ENCODE results near the gene AAK1.
"Not testable (repeated sequence)": the region's sequence is repeated elsewhere in the genome, so short reads cannot be mapped to it uniquely, and the experiment has no call there.

AAK1 gene

DNA sequence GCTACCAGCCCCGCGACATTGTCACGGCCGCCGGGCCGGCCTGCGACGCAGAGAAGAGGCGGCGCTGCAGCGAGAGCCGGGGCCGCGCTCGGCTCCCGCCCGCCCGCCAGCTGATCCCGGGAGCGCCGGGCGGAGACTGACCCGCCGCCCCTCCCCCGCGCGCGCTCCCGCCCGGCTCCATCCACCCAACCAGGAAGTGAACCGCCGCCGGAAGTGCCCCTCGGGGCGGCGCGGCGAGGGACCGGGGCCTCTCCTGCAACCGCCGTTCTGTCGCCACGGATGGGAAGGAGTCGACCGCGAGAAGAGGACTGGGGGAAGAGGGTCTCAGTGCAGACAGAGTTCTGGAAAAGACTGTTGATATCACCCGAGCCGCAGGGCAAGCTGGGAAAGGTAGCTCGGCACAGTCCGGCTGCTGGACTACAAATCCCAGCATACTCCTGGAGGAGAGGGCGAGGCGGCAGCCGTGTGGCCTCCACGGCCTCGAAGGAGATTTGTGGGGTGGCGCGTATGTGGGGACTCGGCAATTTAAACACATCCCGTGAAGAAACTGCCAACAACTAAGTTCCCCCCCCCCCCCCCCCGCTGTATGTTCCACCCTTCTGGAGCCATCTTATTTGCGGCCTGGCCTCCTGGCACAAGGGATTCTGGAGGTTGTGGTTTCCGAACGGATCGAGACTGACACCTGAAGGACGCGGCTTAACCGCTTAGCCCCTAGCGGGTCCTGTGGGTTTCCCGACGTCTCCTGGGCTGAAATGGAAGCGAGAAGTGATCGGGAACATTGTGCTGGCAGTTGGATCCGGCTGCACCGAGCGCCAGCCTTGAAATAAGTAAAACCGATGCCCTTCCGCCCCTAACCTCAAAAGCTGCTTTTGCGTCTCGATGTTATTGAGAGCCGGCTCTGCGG is at the start of gene AAK1:
AAK1 (minus strand) TSS at position 138 of the 904 bp plus-strand sequence. CDS start 699 bp downstream, outside the sequence.
- DNase-seq: peak; percentile 42

DNA sequence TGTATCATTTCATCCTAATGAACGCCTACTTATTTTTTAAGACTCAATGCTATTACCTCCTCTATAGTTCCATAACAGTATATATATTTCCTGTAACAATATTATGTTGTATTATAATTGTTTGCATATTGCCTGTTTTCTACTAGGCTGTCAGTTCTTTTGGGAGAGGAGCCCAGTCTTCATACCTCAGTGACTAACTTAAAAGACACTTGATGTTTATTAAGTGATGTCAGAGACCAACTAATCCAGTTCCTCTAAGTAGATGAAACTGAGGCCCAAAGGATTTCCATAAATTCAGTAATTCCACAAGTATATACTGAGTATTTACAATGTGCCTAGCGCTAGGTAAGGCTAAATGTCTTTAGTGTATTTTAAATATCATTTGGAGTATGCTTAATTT is 48.9 kb upstream of the AAK1 start:
- DNase-seq: no peak

DNA sequence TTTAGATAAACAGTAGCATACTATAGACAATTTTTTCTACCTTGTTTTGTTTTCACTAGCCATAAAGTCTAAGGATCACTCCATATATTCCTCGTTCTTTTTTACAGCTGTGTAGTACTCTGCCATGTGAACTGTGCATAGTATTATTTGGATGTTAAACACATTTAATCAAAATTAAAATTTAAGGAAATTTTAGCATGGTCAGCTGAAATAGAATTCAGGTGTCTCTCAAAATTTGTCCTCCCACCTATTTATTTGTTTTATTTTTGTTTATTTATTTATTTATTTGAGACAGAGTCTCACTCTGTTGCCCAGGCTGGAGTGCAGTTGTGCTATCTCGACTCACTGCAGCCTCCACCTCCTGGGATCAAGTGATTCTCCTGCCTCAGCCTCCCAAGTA is 46.4 kb upstream of the AAK1 start:
- DNase-seq: no peak

DNA sequence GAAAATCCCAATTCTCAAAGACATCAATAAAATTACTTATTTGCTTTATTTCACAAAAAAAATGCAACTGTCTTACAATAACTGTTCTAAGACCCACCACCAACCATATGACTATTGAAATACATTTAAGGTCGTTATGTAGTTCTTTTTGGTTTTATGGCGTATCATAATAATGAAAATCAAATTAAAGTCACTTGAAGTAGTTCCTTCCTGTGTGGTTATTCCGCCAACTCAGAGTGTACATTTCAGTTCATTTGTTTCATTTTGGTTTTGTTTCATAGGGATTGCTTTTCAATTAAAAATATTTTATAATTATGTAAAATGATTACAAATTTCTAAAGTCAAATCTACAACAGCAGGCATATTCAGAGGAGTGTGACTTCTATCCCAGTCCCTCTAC is 45.9 kb upstream of the AAK1 start:
- no peak for DNase-seq

DNA sequence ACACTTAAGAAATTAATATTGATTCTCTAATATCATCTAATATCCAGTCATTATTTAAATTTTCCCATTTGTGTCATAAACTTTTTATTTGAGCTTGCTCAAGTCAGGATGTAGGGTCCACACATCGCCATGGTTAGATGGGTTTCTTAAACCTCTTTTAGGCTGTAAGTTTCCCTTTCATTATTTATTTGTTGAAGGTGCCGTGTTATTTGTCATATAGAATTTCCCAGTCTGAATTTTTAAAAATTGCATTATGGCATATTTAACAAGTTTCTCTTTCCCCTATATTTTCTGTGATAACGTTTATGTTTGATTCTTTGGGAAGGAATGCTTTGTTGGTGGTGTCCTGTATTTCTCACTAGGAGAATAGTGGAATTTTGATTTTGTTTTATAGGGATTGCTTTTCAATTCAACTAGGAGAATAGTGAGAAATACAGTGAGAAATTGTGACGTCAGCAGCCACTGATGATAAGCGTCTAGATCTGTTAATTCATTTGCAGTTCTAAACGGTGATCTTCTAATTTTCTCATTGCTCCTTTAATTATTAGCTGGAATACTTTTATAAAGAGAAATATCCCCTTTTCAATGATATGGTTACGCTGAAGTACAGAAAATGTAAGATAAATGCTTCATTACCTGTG is 44.6 kb upstream of the AAK1 start:
- DNase-seq: no peak

DNA sequence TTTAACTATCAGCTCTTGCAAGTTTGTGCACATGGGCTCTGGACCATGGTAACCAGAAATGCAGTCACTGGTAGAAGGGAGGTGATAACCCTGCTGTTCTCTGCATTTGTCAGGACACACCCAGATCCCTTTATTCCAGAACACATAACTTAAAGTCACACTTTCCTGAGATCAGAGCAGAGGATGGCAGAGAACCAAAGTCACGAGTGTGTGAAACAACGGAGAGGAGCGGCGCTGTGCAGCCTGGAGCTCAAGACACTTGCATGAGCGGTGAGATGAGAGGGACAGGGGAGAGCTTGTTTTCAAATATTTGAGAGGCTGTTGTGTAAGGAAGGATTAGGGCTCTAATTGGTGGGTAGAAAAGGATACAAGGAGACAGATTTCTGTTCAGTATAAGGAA is 43.3 kb upstream of the AAK1 start:
- DNase-seq: no peak

DNA sequence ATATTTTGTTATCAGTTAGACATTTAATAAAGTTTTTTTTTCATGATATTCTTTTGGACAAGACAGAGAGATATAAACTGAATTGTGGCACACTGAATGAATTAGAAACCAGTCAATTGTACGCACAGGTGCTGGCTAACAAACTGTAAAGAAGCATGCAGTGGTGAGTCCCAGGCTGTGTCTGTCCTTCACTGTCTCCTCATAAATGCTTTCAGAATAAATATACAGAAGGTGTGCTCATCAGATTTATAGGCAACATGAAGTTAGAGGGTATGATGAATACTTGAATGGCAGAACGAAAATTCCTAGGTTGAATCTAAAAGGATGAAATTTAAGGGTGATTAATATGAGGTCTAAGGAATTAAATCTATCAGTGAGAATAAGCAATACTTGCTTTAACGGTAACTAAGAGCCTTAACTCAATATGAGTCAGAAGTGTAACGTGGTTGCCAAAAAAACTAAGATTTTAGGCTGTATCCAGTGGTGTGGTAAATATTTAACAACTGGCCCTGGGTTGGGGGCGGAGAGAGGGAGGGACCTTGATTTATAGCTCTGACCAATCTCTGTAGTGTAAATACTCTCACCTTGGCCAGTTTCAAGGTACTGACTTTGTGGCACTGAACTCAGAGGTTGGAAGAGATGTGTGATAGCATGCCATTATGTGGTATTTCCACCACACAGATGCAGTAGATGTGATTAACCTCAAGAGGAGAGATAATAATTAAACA is 41.9 kb upstream of the AAK1 start:
- DNase-seq: no peak

DNA sequence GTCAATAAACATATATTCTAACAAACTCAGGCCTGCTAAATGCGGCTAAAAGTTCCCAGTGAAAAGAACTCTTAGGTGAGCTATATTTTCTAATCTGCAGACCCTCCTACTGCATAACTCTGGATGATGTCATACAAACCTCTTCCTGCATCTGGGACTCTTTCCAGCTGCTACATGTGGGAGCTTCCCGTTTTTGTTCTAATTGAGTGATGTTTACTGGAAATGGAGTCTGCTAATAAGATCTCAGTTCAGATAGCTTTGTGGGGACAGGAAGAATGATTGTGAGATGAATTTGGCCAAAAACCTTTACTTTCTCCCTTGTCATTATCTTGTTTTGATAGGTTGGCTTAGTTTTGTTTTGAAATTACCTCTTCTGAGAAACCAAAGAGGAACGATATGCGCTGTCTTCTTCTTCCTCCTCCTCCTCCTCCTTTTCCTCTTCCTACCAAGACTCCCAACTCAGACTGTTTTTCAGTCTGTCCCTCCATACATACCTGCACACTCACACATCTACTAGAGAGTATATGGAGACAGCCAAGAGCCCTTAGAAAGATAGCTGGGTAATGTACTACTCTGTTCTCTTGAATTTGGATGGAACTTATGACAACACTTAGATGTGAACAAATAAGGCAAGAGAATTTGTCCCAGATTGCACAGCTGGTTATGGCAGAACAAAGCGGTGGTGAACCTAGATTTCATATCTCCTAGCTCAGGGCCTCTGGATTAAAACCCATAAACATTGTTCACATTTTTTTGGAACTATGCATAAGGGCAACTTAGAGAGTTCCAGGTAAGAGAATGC is 39.8 kb upstream of the AAK1 start:
- no peak for DNase-seq

DNA sequence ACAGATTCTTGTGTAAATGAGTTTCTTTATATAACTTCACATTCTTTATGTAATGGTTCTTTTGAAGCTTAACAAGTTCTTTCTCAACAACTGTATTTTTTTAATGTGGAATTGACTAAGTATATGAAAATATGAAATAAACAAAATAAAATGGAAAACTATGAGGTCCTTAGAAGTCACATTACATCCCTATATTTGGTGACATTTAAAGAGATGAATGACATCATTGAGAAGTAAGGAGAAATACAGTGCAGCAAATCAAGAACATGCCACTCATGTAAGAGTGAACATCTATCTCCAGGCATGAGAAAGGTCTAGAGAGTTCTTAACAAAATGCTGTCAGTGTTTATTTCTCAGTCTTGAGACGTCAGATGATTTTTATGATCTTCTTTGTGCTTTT is 39.0 kb upstream of the AAK1 start:
- no peak for DNase-seq

DNA sequence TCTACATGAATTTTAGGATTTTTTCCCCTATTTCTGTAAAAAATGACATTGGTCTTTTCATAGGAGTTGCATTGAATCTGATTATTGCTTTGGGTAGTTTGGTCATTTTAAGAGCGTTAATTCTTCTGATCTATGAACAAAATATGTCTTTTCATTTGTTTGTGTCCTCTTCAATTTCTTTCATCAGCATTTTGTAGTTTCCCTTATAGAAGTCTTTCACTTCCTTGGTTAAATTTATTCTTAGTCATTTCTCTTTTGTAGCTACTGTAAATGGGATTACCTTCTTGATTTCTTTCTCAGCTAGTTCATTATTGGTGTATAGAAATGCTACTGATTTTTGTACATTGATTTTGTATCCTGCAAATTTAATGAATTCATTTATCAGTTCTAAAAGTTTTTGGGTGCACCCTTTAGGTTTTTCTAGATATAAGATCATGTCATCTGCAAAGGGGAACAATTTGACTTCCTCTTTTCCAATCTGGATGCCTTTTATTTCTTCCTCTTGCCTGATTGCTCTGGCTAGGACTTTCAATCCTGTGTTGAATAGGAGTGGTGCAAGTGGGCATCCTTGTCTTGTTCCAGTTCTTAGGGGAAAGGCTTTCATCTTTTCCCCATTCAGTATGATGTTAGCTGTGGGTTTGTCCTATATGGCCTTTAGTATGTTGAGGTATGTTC is 36.6 kb upstream of the AAK1 start:
- no peak for DNase-seq

DNA sequence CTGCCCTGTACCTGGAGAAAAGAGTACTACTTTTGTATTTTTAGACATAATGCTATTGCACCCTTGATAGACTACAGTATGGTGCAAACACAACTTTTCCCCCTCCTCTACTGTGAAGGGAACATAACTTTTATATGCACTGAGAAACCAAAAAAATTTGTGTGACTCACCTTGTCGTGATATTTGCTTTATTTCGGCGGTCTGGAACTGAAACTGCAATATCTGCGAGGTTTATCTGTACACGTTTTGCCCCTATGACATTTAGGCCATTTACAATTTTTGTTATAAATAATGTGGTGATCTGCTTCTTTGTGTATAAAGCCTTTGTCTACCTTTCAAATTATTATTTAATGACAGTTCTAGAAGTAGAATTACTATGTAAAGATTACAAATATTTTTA is 34.4 kb upstream of the AAK1 start:
- DNase-seq: no peak

DNA sequence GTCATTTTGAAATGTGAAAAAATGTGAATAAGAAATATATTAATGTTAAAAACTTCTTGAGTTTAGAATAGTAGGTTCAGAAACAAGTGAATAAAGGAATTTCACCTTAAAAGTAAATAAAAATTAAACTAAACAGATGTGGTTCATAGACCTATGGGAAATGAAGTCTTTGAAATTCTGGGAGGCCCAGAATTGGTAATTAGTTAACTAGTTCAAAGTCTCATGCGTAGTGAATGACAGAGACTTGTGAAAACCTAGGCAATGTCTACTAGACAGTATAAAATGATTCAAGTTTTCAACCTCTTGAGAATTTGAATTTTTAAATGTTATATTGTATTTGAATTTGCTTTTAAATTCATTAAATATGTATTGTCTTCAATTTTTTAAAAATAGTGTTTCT is 32.6 kb upstream of the AAK1 start:
- no peak for DNase-seq

DNA sequence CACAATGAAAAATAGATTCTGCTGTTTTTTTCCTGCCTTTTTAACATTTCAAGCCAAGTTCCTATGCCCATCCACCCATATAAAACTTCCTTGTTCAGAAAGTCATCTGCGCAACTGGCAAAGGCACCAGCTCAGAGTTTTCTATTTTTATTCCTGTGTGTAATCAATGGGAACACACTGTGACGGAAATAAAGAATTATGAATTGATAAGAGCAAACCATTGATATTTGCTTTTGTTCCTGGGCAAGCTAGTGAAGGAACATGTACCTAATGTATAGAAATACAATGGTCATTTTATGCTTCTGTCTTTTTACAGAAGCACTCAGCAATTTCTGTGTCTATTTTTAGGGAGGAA is 30.8 kb upstream of the AAK1 start:
- DNase-seq: no peak

DNA sequence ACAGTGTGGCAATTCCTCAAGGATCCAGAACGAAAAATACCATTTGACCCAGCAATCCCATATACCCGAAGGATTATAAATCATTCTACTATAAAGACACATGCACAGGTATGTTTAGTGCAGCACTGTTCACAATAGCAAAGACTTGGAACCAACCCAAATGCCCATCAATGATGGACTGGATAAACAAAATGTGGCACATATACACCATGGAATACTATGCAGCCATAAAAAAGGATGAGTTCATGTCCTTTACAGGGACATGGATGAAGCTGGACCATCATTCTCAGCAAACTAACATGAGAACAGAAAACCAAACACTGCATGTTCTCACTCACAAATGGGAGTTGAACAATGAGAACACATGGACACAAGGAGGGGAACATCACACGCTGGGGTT is 29.6 kb upstream of the AAK1 start:
- not testable (repeated sequence) for DNase-seq

DNA sequence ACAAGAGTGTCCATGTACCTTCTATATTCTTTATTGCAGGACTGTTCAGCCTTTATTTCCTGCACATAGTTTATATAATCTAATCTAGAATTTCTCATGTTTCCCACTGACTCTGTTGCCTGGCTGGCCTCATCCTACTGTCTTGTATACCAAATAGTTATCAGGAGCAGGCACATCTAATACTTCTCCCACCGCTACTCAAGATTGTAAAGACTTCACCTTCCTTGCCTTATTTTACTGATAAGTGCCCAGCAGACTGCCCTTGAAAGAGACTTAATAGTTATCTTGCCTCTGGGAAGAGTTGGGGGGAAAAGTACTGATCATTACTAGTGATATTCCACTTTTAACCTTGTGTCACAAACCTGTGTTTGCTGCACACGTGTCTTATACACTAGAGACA is 26.1 kb upstream of the AAK1 start:
- no peak for DNase-seq

DNA sequence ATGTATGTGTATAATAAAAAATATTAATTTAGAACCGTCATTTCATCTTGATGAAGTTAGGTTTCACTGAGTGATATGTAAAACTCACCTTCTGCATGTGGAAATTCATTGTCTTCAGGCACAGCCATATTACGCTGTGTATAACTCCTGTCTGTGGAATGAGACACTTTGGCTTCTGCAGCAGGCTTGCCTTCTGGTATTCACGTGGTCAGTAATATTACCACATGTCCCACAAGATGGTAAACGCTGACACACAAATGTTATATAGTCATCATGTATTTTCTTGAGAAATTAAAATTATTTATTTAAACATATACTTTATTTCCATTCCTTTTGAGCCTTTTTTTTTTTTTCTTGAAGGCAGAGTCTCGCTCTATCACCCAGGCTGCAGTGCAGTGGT is 25.1 kb upstream of the AAK1 start:
- no peak for DNase-seq

DNA sequence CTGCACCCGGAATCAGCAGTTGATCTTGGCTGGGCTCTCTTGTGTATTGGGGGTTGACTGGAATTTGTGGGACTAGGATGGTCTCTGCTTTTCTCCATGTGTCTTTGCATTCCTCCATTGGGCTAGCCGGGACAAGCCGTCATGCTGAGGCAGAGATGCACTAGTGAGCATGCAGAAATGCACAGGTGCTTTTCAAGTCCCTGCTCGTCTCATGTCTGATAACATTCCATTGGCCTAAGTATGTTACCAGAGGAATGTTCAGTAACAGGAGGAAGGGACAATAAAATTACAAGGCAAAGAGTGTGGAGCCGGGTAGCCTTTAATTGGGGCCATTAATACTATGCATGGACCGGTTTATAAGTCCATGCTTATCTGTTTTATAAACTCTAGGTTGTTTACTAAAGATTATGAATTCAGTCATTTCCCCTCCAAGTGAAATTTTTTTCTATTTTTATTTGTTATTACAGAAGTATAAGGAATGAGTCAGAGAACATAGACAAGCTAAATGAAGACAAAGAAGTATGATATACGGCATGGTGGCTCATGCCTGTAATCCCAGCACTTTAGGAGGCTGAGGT is 24.4 kb upstream of the AAK1 start:
- no peak for DNase-seq

DNA sequence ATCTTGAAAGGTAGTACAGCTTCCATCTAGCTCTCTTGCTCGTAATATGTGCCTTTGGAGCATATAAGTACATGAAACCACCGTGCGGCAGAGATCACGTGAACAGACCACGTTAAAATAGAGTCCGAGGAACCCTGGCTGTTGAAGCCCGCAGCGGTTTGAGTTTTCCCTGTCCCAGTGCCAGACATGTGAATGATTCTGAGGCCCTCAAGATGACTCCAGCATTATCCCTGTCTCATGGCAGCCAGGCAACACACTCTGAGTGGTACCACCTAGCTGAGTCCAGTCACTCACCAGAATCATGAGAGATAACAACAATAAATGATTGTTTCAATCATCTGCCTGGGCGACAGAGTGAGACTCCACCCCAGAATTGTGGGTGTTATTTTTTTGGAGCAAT is 21.6 kb upstream of the AAK1 start:
- DNase-seq: no peak

DNA sequence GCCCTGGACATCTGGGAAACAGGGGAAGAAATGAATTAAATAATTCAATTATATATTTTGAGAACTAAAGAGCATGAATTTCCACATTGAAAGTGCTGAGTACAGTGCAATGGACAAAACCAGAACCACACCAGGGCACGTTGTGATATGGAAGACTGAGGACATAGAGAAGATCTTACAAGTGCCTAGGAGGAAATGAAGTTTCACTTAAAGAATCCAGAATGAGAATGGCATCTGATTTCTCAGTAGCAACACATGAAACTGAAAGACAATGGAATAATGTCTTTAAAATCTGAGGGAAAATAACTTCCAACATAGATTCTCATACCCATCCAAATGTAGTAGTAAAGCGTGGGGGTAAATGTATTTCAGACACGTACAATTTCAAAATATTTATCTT is 20.3 kb upstream of the AAK1 start:
- no peak for DNase-seq

DNA sequence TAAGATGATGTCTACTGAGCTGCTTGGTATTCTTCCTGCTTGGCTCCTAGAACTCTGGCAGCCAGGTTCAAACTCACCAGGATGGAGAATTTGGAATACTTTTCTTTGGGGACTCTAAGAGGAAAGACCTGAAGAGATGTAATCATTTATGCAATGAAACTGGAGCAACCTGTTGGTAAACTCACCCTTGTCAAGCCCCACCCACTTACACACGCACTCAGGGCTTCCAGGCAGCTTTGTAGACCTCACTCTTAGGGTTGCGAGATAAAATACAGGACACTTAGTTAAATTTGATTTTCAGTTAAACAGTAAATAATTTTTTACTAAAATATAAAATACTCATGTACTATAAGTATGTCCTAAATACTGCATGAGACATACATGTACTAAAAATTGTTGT is 19.0 kb upstream of the AAK1 start:
- not testable (repeated sequence) for DNase-seq

DNA sequence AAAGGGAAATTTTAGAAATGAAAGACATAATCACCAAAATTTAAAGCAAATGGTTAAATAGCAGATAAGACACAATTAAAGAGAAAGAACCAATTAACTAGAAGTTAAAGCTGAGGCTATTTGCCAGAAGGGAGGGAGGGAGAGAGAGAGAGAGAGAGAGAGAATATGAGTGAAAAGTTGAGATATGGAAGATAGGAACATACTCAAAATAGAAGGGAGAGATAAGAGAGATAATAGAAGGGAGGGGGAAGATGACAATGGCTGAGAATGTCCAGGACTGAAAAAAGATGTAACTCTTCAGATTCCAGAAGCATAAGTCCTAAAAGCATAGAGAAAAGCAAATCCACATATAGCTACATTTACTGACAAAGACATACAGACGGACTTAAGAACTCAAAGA is 17.1 kb upstream of the AAK1 start:
- DNase-seq: no peak

DNA sequence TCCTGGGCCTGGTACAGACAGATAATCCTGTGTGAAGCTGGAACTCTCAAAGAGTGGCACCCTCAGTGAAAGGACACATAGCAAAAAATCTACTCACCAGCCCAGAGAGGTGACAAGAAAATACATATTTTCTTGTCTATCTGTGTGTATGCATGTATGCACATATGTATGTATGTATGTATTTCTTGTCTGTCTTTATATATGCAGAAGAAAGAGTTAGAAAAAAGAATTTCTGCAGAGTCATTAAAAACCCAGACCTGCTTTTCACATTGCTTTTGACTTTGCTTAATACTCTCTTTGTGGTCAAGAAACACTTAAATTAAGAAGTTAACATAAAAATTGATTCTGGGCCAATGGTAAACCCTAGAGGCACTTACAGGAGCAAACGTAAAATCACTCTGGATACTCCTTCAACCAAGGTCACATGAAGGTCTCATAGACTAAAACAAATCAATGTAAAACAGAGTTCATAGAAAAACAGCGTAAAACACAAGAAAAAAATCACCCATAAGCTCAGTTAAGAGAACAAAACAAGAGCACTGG is 16.5 kb upstream of the AAK1 start:
- no peak for DNase-seq
